Upper lobe of right lung (tissue), 1 donor: ENCODE results near the gene ATG10. TPM values are rescaled to one million over a fixed set of nuclear protein-coding genes. Genes with fewer than 3 reads are reported as not detected.

ENCODE experiments used
- ATAC-seq: fragments of 200-7000 bp; cut with Tn5 transposase; one replicate; pipeline ENCODE4 v1.9.1; 2020; ENCODE audit warnings: mild to moderate bottlenecking, moderate library complexity
- DNase-seq: peaks from one replicate; pipeline ENCODE4 v3.0.0-alpha.2; 2020
- H3K27ac ChIP-seq: fragments of 200-600 bp; one replicate; pipeline ENCODE4 v1.8.0; 2022
- H3K27me3 ChIP-seq: fragments of 200-600 bp; one replicate; pipeline ENCODE4 v1.8.0; 2022; ENCODE audit warnings: mild to moderate bottlenecking
- H3K36me3 ChIP-seq: fragments of 200-600 bp; one replicate; pipeline ENCODE4 v1.8.0; 2022
- H3K4me1 ChIP-seq: fragments of 200-600 bp; one replicate; pipeline ENCODE4 v1.8.0; 2022
- H3K4me3 ChIP-seq: fragments of 200-600 bp; one replicate; pipeline ENCODE4 v1.8.0; 2022; ENCODE audit warnings: mild to moderate bottlenecking
- H3K9me3 ChIP-seq: fragments of 200-600 bp; one replicate; pipeline ENCODE4 v1.8.0; 2022
- intact Hi-C: fragments of 100-400 bp; cut with DNase I; formaldehyde crosslinking; loops from one replicate; pipeline ENCODE4 v1.11.0; 2022
- total RNA-seq: library from RNA; stranded (reverse); fragmentation: NEBNext Ultra II Directional; extraction: Animal tissue kit (Norgen Biotek cat#: 25700); gene quantifications from one replicate; pipeline ENCODE4 v1.2.1, GENCODE V29; 2021
- TF ChIP-seq, protein P1 (sequence below): fragments of 200-600 bp; IDR thresholded peaks from one replicate; pipeline ENCODE4 v1.8.0; 2022; ENCODE audit warnings: antibody characterized with exemption
- donor health status: DM: no; HTN: yes; CAD: no; lungs with severe emphysema.

ATG10 gene
- total RNA-seq, 1 donor from 2014 or later = 3.7 TPM

- intact Hi-C loops = no loop called here
- no peaks in the 10 kb centered on the region for H3K27me3 ChIP-seq
- H3K4me3 ChIP-seq = no peak overlapping the region
- no peaks in the 10 kb centered on the region for H3K4me1 ChIP-seq
- TF ChIP-seq, protein P1, sequence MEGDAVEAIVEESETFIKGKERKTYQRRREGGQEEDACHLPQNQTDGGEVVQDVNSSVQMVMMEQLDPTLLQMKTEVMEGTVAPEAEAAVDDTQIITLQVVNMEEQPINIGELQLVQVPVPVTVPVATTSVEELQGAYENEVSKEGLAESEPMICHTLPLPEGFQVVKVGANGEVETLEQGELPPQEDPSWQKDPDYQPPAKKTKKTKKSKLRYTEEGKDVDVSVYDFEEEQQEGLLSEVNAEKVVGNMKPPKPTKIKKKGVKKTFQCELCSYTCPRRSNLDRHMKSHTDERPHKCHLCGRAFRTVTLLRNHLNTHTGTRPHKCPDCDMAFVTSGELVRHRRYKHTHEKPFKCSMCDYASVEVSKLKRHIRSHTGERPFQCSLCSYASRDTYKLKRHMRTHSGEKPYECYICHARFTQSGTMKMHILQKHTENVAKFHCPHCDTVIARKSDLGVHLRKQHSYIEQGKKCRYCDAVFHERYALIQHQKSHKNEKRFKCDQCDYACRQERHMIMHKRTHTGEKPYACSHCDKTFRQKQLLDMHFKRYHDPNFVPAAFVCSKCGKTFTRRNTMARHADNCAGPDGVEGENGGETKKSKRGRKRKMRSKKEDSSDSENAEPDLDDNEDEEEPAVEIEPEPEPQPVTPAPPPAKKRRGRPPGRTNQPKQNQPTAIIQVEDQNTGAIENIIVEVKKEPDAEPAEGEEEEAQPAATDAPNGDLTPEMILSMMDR = no peak
- no peak for ATAC-seq
- H3K36me3 ChIP-seq = no peaks in the 10 kb centered on the region
- DNase-seq = no peak
- no peak overlapping the region for H3K27ac ChIP-seq
- H3K9me3 ChIP-seq = no peaks in the 10 kb centered on the region
Observed at GRCh38 chr5:82151204-82151603, 179.4 kb downstream of the ATG10 start.

- Histone ChIP-seq H3K36me3 (no peaks in the 10 kb centered on the region), H3K27me3 (no peaks in the 10 kb centered on the region), H3K4me3 (no peak overlapping the region), H3K27ac (no peak overlapping the region), H3K4me1 (no peaks in the 10 kb centered on the region), H3K9me3 (no peaks in the 10 kb centered on the region)
- intact Hi-C loops = no loop called here
- no peak for DNase-seq
- TF ChIP-seq, protein P1 = no peak
- ATAC-seq = no peak
Observed at GRCh38 chr5:82151662-82152061, 179.8 kb downstream of the ATG10 start.

DNA sequence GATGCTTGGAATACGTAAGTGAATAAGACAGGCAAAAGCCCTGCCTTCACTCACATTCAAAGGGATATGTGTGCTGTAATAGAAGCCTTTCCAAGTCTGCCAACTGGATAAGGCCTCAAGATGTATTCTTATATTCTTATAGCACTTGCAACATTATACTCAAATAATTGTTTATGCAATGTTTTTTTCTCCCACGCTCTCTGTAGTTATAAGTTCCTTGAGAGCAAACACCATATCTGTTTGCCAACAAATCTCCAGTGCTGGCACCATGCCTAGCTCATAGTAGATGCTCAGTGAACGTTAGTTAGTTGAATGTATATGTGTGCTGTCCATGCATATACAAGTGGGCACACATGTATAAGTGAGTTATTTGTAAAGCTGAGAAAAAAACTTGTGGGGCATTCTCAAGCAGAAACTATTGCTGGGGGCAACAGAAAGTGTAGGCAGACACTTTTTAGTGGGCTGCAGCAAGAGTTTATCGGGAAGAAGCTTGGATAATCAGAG lies 181.2 kb downstream of the ATG10 start:
- DNase-seq = no peak
- H3K4me3 ChIP-seq = no peak overlapping the region
- TF ChIP-seq, protein P1 = no peak
- no peak for ATAC-seq
- intact Hi-C loops = no loop called here
- H3K36me3 ChIP-seq = no peaks in the 10 kb centered on the region
- H3K27ac ChIP-seq = no peak overlapping the region
- H3K9me3 ChIP-seq = no peaks in the 10 kb centered on the region
- no peaks in the 10 kb centered on the region for H3K27me3 ChIP-seq
- no peaks in the 10 kb centered on the region for H3K4me1 ChIP-seq

- H3K27ac ChIP-seq = no peak overlapping the region
- DNase-seq = no peak
- no peaks in the 10 kb centered on the region for H3K9me3 ChIP-seq
- no peak for ATAC-seq
- no peaks in the 10 kb centered on the region for H3K4me1 ChIP-seq
- no peaks in the 10 kb centered on the region for H3K27me3 ChIP-seq
- TF ChIP-seq, protein P1 = no peak
- H3K36me3 ChIP-seq = no peaks in the 10 kb centered on the region
- H3K4me3 ChIP-seq = no peak overlapping the region
- intact Hi-C loops = no loop called here
Observed at GRCh38 chr5:82154776-82155175, 183.0 kb downstream of the ATG10 start.

DNA sequence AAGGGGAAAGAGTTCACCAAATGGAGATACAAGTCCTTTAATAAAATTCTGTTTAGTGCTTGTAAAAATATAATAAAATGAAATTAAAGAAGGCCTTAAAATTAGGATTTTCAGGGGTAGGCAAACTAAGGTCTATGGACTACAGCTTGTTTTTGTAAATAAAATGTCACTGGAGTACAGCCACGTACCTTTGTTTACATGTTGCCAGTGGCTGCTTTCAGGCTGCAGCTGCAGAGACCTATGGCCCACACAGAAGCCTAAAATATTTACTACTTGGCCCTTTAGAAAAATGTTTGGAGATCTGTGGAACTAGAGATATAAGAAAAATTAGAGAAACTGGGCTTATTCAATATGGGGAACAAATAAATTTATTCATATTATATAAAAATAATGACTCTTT lies 183.5 kb downstream of the ATG10 start:
- Histone ChIP-seq H3K27ac (no peak overlapping the region), H3K27me3 (no peaks in the 10 kb centered on the region), H3K4me1 (no peaks in the 10 kb centered on the region), H3K9me3 (no peaks in the 10 kb centered on the region), H3K4me3 (no peak overlapping the region), H3K36me3 (no peaks in the 10 kb centered on the region)
- ATAC-seq (no peak), DNase-seq (no peak)
- TF ChIP-seq, protein P1 = no peak
- intact Hi-C loops = no loop called here

- H3K27ac ChIP-seq = no peak overlapping the region
- no peaks in the 10 kb centered on the region for H3K27me3 ChIP-seq
- ATAC-seq (no peak), DNase-seq (no peak)
- H3K4me1 ChIP-seq = no peaks in the 10 kb centered on the region
- no peaks in the 10 kb centered on the region for H3K9me3 ChIP-seq
- no peak overlapping the region for H3K4me3 ChIP-seq
- no peaks in the 10 kb centered on the region for H3K36me3 ChIP-seq
- intact Hi-C loops = no loop called here
- TF ChIP-seq, protein P1 = no peak
Observed at GRCh38 chr5:82156874-82157273, 185.1 kb downstream of the ATG10 start.
